GM23338 (cell line): ENCODE measurements around the gene CAPN1. TPM values are rescaled to one million over a fixed set of nuclear protein-coding genes. Genes with fewer than 3 reads are reported as not detected.
A peak's percentile ranks its signal among the peaks of the same experiment; 100 is the strongest.

Experiments used
- ATAC-seq: fragments of 200-7000 bp; cut with Tn5 transposase; 3 replicates; pipeline ENCODE4 v1.9.1; 2020
- DNase-seq: peaks from one replicate; pipeline ENCODE4 v3.0.0-alpha.2; 2015; ENCODE audit warnings: low spot score
- H2AFZ ChIP-seq: fragments of 200-600 bp; sonication (generic); 2 replicates; pipeline ENCODE4 v1.8.0; 2016; ENCODE audit warnings: antibody characterized with exemption, mild to moderate bottlenecking, moderate library complexity
- H3F3A ChIP-seq: fragments of 200-600 bp; sonication (generic); replicated peaks from 2 replicates; pipeline ENCODE4 v1.8.0; 2017; ENCODE audit warnings: antibody characterized with exemption, mixed run types, low read depth
- H3K27ac ChIP-seq: fragments of 200-600 bp; sonication (generic); 2 replicates; pipeline ENCODE4 v1.6.1; 2016; ENCODE audit warnings: low read depth
- H3K27me3 ChIP-seq: fragments of 200-600 bp; sonication (generic); 2 replicates; pipeline ENCODE4 v1.8.0; 2016; ENCODE audit warnings: mild to moderate bottlenecking, mixed run types, moderate library complexity; ENCODE audit not compliant: insufficient read depth
- H3K36me3 ChIP-seq: fragments of 200-600 bp; sonication (generic); 2 replicates; pipeline ENCODE4 v1.8.0; 2016; ENCODE audit warnings: mild to moderate bottlenecking; ENCODE audit not compliant: insufficient read depth
- H3K4me1 ChIP-seq: fragments of 200-600 bp; sonication (generic); 2 replicates; pipeline ENCODE4 v1.8.0; 2016; ENCODE audit warnings: mild to moderate bottlenecking, moderate library complexity; ENCODE audit not compliant: insufficient read depth
- H3K4me2 ChIP-seq: fragments of 200-600 bp; sonication (generic); 2 replicates; pipeline ENCODE4 v1.7.1; 2017; ENCODE audit warnings: mixed run types
- H3K4me3 ChIP-seq: fragments of 200-600 bp; sonication (generic); 2 replicates; pipeline ENCODE4 v1.6.1; 2016; ENCODE audit warnings: mixed run types
- H3K79me2 ChIP-seq: fragments of 200-600 bp; sonication (generic); replicated peaks from 2 replicates; pipeline ENCODE4 v1.8.0; 2017; ENCODE audit warnings: mild to moderate bottlenecking; ENCODE audit not compliant: insufficient read depth
- H3K9me2 ChIP-seq: fragments of 200-600 bp; sonication (generic); 2 replicates; pipeline ENCODE4 v1.8.0; 2017; ENCODE audit not compliant: insufficient read depth
- H4K20me1 ChIP-seq: fragments of 200-600 bp; sonication (generic); replicated peaks from 2 replicates; pipeline ENCODE4 v1.8.0; 2017; ENCODE audit warnings: mild to moderate bottlenecking; ENCODE audit not compliant: insufficient read depth
- H3K27ac Mint-ChIP-seq: 2 replicates; pipeline ENCODE4 v1.8.0; 2020; ENCODE audit warnings: inconsistent platforms, mild to moderate bottlenecking, moderate library complexity, mixed read lengths
- H3K27me3 Mint-ChIP-seq: 3 replicates; pipeline ENCODE4 v1.8.0; 2022; ENCODE audit warnings: low read depth, mild to moderate bottlenecking, moderate library complexity, mixed read lengths, inconsistent platforms; ENCODE audit not compliant: insufficient read depth, poor library complexity
- H3K36me3 Mint-ChIP-seq: 3 replicates; pipeline ENCODE4 v1.8.0; 2021; ENCODE audit warnings: low read depth, mild to moderate bottlenecking, inconsistent platforms, moderate library complexity, mixed read lengths
- H3K4me1 Mint-ChIP-seq: 3 replicates; pipeline ENCODE4 v1.8.0; 2020; ENCODE audit warnings: mild to moderate bottlenecking, inconsistent platforms, mixed read lengths
- H3K4me3 Mint-ChIP-seq: 3 replicates; pipeline ENCODE4 v1.8.0; 2021; ENCODE audit warnings: moderate library complexity, mild to moderate bottlenecking, inconsistent platforms, mixed read lengths
- H3K9me3 Mint-ChIP-seq: 3 replicates; pipeline ENCODE4 v1.8.0; 2020; ENCODE audit warnings: moderate library complexity, mild to moderate bottlenecking, inconsistent platforms, mixed read lengths
- CREB1 ChIP-seq: fragments of 250-450 bp; sonication (Bioruptor Pico); IDR thresholded peaks from 2 replicates; pipeline ENCODE4 v1.5.0; 2020; ENCODE audit warnings: low read depth, mild to moderate bottlenecking, moderate library complexity
- EZH2 ChIP-seq: fragments of 200-600 bp; sonication (generic); IDR thresholded peaks from one replicate; pipeline ENCODE4 v1.8.0; 2017; ENCODE audit warnings: antibody characterized with exemption, mild to moderate bottlenecking, low read depth; ENCODE audit not compliant: unreplicated experiment
- EZH2phosphoT487 ChIP-seq: fragments of 200-600 bp; sonication (generic); IDR thresholded peaks from one replicate; pipeline ENCODE4 v1.8.1; 2018; ENCODE audit warnings: antibody characterized with exemption; ENCODE audit not compliant: unreplicated experiment
- JUNB ChIP-seq: IDR thresholded peaks from one replicate; pipeline ENCODE4 v1.6.1; 2016; ENCODE audit warnings: antibody characterized with exemption; ENCODE audit not compliant: unreplicated experiment
- NANOG ChIP-seq: IDR thresholded peaks from 2 replicates; pipeline ENCODE4 v1.6.1; 2016; ENCODE audit warnings: antibody characterized with exemption, borderline replicate concordance
- POLR2AphosphoS5 ChIP-seq: IDR thresholded peaks from 2 replicates; pipeline ENCODE4 v1.6.1; 2016; ENCODE audit warnings: antibody characterized with exemption, low read depth
- STAT1 ChIP-seq: IDR thresholded peaks from one replicate; pipeline ENCODE4 v1.6.1; 2016; ENCODE audit warnings: antibody characterized with exemption; ENCODE audit not compliant: unreplicated experiment
- ZNF114 ChIP-seq: fragments of 250-450 bp; sonication (Bioruptor Pico); IDR thresholded peaks from 2 replicates; pipeline ENCODE4 v1.5.0; 2020; ENCODE audit warnings: mild to moderate bottlenecking, moderate library complexity
- ZNF331 ChIP-seq: fragments of 250-450 bp; sonication (Bioruptor Pico); IDR thresholded peaks from 2 replicates; pipeline ENCODE4 v1.5.0; 2020; ENCODE audit warnings: low read depth, mild to moderate bottlenecking, moderate library complexity
- polyA plus RNA-seq: library from polyadenylated mRNA; unstranded; fragments of >200 nt; fragmentation: Nextera tagmentation; extraction: Ambion mirVana; gene quantifications from 2 replicates; pipeline ENCODE4 v1.2.1, GENCODE V29; 2016
- total RNA-seq: library from RNA; depleted of rRNA; stranded (reverse); fragments of >200 nt; shearing (Covaris generic); gene quantifications from 2 replicates; pipeline ENCODE4 v1.2.3, GENCODE V29; 2014
- TF ChIP-seq, protein P1 (sequence below): IDR thresholded peaks from one replicate; pipeline ENCODE4 v1.6.1; 2018; ENCODE audit warnings: antibody characterized with exemption; ENCODE audit not compliant: unreplicated experiment
- TF ChIP-seq, protein P2 (sequence below): IDR thresholded peaks from 2 replicates; pipeline ENCODE4 v1.6.1; 2016; ENCODE audit warnings: antibody characterized with exemption
- TF ChIP-seq, protein P3 (sequence below), 2 experiments: fragments of 200-600 bp in 1 of 2; sonication (generic) in 1 of 2; conservative IDR thresholded peaks; 2 replicates each; pipeline versions ENCODE4 v1.5.1 to v1.6.1; 2016 to 2017; ENCODE audit warnings: antibody characterized with exemption in 2 of 2, low read depth in 2 of 2, mild to moderate bottlenecking in 2 of 2, moderate library complexity in 1 of 2

The CAPN1 gene
- total and polyA plus RNA-seq, 2 experiments from 2014 or later, result 67.3 to 277 TPM

DNA sequence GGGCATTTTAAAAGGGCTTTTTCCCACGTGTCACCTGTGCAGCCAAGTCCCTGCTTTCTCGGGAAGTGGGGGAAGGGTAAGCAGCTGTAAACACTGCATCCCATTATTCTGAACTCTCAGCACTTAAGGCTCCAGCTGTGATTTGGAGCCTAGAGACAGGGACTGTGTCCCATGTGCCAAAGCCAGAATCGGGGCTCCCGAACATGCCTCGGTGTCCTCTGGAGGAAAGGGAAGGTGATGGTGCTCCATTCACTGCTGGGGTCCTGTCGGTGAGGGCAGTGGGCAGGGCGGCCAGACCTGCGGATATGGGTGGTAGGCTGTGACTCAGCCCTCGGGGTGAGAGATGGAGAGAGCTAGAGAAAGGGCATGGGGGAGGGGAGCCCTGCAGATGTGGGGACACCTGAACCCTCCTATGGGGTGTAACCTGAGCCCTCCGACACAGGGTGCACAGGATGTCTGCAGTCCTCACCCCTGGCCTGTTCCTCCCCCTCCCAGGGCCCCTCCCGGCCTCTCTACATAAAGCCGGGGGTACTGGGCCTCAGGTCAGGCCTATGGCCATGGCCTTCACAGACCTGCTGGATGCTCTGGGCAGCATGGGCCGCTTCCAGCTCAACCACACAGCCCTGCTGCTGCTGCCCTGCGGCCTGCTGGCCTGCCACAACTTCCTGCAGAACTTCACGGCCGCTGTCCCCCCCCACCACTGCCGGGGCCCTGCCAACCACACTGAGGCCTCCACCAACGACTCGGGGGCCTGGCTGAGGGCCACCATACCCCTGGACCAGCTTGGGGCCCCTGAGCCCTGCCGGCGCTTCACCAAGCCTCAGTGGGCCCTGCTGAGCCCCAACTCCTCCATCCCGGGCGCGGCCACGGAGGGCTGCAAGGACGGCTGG is 31.8 kb downstream of the CAPN1 start (continued):
- TF ChIP-seq EZH2 (no peak), ZNF331 (0 out of 2 replicates have a peak, but pooled peaks have one; percentile 8), POLR2AphosphoS5 (0 out of 2 replicates have a peak, but pooled peaks have one; percentile 35), EZH2phosphoT487 (no peak), NANOG (0 out of 2 replicates have a peak, but pooled peaks have one; percentile 24), ZNF114 (CRISPR knock-in tag) (no peak)
- TF ChIP-seq, protein P1, sequence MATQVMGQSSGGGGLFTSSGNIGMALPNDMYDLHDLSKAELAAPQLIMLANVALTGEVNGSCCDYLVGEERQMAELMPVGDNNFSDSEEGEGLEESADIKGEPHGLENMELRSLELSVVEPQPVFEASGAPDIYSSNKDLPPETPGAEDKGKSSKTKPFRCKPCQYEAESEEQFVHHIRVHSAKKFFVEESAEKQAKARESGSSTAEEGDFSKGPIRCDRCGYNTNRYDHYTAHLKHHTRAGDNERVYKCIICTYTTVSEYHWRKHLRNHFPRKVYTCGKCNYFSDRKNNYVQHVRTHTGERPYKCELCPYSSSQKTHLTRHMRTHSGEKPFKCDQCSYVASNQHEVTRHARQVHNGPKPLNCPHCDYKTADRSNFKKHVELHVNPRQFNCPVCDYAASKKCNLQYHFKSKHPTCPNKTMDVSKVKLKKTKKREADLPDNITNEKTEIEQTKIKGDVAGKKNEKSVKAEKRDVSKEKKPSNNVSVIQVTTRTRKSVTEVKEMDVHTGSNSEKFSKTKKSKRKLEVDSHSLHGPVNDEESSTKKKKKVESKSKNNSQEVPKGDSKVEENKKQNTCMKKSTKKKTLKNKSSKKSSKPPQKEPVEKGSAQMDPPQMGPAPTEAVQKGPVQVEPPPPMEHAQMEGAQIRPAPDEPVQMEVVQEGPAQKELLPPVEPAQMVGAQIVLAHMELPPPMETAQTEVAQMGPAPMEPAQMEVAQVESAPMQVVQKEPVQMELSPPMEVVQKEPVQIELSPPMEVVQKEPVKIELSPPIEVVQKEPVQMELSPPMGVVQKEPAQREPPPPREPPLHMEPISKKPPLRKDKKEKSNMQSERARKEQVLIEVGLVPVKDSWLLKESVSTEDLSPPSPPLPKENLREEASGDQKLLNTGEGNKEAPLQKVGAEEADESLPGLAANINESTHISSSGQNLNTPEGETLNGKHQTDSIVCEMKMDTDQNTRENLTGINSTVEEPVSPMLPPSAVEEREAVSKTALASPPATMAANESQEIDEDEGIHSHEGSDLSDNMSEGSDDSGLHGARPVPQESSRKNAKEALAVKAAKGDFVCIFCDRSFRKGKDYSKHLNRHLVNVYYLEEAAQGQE, result no peak
- TF ChIP-seq, protein P2, sequence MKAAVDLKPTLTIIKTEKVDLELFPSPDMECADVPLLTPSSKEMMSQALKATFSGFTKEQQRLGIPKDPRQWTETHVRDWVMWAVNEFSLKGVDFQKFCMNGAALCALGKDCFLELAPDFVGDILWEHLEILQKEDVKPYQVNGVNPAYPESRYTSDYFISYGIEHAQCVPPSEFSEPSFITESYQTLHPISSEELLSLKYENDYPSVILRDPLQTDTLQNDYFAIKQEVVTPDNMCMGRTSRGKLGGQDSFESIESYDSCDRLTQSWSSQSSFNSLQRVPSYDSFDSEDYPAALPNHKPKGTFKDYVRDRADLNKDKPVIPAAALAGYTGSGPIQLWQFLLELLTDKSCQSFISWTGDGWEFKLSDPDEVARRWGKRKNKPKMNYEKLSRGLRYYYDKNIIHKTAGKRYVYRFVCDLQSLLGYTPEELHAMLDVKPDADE, result peak; percentile 17; the same call in 1 of the 2 replicates

DNA sequence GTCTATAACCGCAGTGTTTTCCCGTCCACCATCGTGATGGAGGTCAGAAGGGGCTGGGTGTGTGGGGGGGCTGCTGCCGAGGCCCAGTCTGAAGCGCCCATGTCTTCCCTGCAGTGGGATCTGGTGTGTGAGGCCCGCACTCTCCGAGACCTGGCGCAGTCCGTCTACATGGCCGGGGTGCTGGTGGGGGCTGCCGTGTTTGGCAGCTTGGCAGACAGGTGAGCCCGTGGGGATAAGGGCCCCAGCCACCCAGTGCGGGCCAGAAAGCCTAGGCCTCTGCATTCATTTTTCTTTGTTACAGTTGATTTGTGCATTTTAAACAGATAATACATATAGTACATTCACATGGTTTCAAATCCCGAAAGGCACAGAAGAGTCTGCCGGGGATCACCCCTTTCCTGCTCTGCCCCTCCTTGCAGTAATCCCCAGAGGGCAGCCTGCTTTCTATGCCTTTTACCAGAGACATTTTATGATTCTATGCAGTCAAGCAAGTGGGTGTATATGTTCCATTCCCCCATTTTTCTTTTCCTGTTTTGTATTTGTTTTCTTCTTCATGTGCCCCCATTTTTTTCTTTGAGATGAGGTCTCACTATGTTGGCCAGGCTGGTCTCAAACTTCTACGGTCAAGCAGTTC is 32.6 kb downstream of the CAPN1 start:
- Mint-ChIP-seq H3K36me3 (peaks cover 22% of the 10 kb centered on the region), H3K4me3 (peak overlapping the region; percentile 68), H3K4me1 (peaks cover 53% of the 10 kb centered on the region), H3K9me3 (no peaks in the 10 kb centered on the region), H3K27ac (peak overlapping the region; percentile 68), H3K27me3 (peaks cover 18% of the 10 kb centered on the region)
- H3K4me1 ChIP-seq, result peaks cover 37% of the 10 kb centered on the region
- H3K36me3 ChIP-seq, result no peaks in the 10 kb centered on the region
- H3K4me3 ChIP-seq, result peak overlapping the region; percentile 41
- H3K4me2 ChIP-seq, result peak overlapping the region; percentile 70
- H4K20me1 ChIP-seq, result no peaks in the 10 kb centered on the region
- no peak for DNase-seq
- no peaks in the 10 kb centered on the region for H3K79me2 ChIP-seq
- H2AFZ ChIP-seq, result no peak overlapping the region
- no peaks in the 10 kb centered on the region for H3K9me2 ChIP-seq
- peak overlapping the region; percentile 91 for H3K27ac ChIP-seq
- H3F3A ChIP-seq, result peaks cover 22% of the 10 kb centered on the region
- ATAC-seq, result no peak; the same call in 1 of the 3 replicates
- H3K27me3 ChIP-seq, result no peaks in the 10 kb centered on the region
- TF ChIP-seq CREB1 (CRISPR knock-in tag) (no peak), EZH2phosphoT487 (no peak), NANOG (no peak), JUNB (no peak), POLR2AphosphoS5 (no peak), STAT1 (no peak)
- TF ChIP-seq, protein P3, sequence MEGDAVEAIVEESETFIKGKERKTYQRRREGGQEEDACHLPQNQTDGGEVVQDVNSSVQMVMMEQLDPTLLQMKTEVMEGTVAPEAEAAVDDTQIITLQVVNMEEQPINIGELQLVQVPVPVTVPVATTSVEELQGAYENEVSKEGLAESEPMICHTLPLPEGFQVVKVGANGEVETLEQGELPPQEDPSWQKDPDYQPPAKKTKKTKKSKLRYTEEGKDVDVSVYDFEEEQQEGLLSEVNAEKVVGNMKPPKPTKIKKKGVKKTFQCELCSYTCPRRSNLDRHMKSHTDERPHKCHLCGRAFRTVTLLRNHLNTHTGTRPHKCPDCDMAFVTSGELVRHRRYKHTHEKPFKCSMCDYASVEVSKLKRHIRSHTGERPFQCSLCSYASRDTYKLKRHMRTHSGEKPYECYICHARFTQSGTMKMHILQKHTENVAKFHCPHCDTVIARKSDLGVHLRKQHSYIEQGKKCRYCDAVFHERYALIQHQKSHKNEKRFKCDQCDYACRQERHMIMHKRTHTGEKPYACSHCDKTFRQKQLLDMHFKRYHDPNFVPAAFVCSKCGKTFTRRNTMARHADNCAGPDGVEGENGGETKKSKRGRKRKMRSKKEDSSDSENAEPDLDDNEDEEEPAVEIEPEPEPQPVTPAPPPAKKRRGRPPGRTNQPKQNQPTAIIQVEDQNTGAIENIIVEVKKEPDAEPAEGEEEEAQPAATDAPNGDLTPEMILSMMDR (conservative IDR thresholded peaks at IDR 0.05; ENCODE audit: low read depth in 2 of 2), result no peak
